K562 (cell line): ENCODE measurements around the gene HMX1.

Source experiments
- ATF2 ChIP-seq: sonication (generic); formaldehyde crosslinking; IDR thresholded peaks from 2 replicates; pipeline ENCODE4 v1.8.1; 2022; ENCODE audit warnings: missing genetic modification reagents
- CTCF ChIP-seq, 3 experiments: IDR thresholded peaks in 2 of 3; conservative IDR thresholded peaks in 1 of 3; 2 replicates each; pipeline ENCODE4 v1.5.1; 2011 to 2012; ENCODE audit warnings: low read length in 3 of 3, mild to moderate bottlenecking in 3 of 3, control low read depth in 2 of 3, improper control_type of control experiment in 1 of 3, inconsistent platforms in 1 of 3, low read depth in 1 of 3, mixed read lengths in 1 of 3, moderate library complexity in 1 of 3; ENCODE audit not compliant: insufficient read depth in 2 of 3
- EP300 ChIP-seq: IDR thresholded peaks from 2 replicates; pipeline ENCODE4 v1.6.1; 2012; ENCODE audit warnings: low read length, improper control_type of control experiment
- FUS ChIP-seq: fragments of 200-400 bp; formaldehyde crosslinking; optimal IDR thresholded peaks from 2 replicates; pipeline ENCODE3; 2017; ENCODE audit warnings: low read depth, low read length
- MAX ChIP-seq: sonication (generic); formaldehyde crosslinking; IDR thresholded peaks from 2 replicates; pipeline ENCODE4 v1.9.0; 2022; ENCODE audit warnings: mild to moderate bottlenecking, missing genetic modification reagents
- NFIC ChIP-seq: fragments of 450-650 bp; IDR thresholded peaks from 2 replicates; pipeline ENCODE4 v1.6.1; 2017; ENCODE audit warnings: mild to moderate bottlenecking, inconsistent platforms
- PHB ChIP-seq: fragments of 250-450 bp; sonication (Bioruptor Pico); IDR thresholded peaks from 2 replicates; pipeline ENCODE4 v1.5.0; 2021
- SMARCC2 ChIP-seq: fragments of 450-650 bp; IDR thresholded peaks from 2 replicates; pipeline ENCODE4 v1.6.1; 2017; ENCODE audit warnings: antibody characterized with exemption, moderate library complexity, mild to moderate bottlenecking, low read depth
- TEAD4 ChIP-seq, 2 experiments: sonication (generic) in 1 of 2; formaldehyde crosslinking in 1 of 2; IDR thresholded peaks; 2 replicates each; pipeline versions ENCODE4 v1.6.1 to v1.8.0; 2012 to 2022; ENCODE audit warnings: borderline replicate concordance in 1 of 2, inconsistent platforms in 1 of 2, low read length in 1 of 2, mild to moderate bottlenecking in 1 of 2, missing genetic modification reagents in 1 of 2
- ZFX ChIP-seq: sonication (generic); formaldehyde crosslinking; IDR thresholded peaks from 2 replicates; pipeline ENCODE4 v1.8.0; 2022; ENCODE audit warnings: mild to moderate bottlenecking, missing genetic modification reagents, moderate library complexity
- TF ChIP-seq, protein P1 (sequence below): sonication (generic); formaldehyde crosslinking; IDR thresholded peaks from 2 replicates; pipeline ENCODE4 v1.8.0; 2022; ENCODE audit warnings: missing genetic modification reagents, mild to moderate bottlenecking, borderline replicate concordance

DNA sequence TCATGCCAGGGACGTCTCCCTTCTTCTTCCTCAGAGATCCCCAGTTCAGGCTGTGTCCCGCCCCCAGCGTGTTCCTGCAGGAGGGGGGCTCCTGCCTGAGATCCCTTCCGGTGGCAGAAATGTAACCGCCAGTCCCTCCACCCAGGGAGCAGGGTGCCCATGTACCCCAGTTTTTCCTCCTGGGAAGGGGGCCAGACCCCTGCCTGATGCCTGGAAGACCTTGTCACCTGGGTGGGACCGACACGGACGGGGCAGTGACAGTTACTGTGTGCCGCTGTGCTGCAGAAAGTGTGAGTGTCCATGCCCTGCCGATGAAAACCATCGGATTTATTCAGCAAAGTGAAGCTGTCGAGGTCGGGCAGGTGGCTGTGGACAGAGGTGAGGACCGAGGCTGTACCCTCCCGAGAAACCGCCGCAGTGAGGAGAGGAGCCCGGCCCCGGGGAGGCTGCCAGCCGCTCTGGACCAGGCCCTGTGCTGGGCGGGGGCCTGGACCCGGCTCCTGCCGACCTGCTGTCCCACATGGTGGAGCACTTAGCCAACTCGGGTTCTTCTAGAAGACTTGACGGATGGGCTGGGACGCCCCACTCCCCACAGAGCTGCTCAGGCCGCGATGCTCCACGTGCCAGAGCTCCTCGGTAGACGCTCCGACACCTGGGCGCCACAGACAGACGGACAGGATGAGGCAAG, 36.7 kb upstream of the HMX1 start:
- no peak for TF ChIP-seq PHB
- no peak for TF ChIP-seq FUS
- TF ChIP-seq CTCF (IDR thresholded peaks at IDR 0.05 in 2 of 3, conservative IDR thresholded peaks at IDR 0.05 in 1 of 3; ENCODE audit: insufficient read depth in 2 of 3, low read depth in 1 of 3, low read length in 3 of 3) = no peak
- no peak for TF ChIP-seq NFIC
- TF ChIP-seq ZFX (CRISPR knock-in tag) = no peak
- TF ChIP-seq SMARCC2 = no peak
- no peak for TF ChIP-seq MAX
- no peak for TF ChIP-seq TEAD4 (IDR thresholded peaks at IDR 0.05; ENCODE audit: low read length)
- TF ChIP-seq TEAD4 (CRISPR knock-in tag; IDR thresholded peaks at IDR 0.05; ENCODE audit: borderline replicate concordance) = no peak
- TF ChIP-seq, protein P1, sequence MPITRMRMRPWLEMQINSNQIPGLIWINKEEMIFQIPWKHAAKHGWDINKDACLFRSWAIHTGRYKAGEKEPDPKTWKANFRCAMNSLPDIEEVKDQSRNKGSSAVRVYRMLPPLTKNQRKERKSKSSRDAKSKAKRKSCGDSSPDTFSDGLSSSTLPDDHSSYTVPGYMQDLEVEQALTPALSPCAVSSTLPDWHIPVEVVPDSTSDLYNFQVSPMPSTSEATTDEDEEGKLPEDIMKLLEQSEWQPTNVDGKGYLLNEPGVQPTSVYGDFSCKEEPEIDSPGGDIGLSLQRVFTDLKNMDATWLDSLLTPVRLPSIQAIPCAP (CRISPR knock-in tag) = no peak
- no peak for TF ChIP-seq ATF2 (CRISPR knock-in tag)
- TF ChIP-seq EP300 = no peak
